Liver (tissue), 9 donors: ENCODE results near the gene RYR2. TPM values are rescaled to one million over a fixed set of nuclear protein-coding genes. Genes with fewer than 3 reads are reported as not detected.

Experiments used
- DNase-seq: peaks from one replicate; pipeline ENCODE4 v3.0.0-alpha.2; 2017; ENCODE audit warnings: low spot score
- H3K27ac ChIP-seq, 2 donors: one replicate each; pipeline ENCODE4 v1.7.0; 2013; ENCODE audit warnings: inconsistent platforms in 2 of 2, low read length in 2 of 2, control low read depth in 1 of 2, low read depth in 1 of 2, mild to moderate bottlenecking in 1 of 2
- H3K27me3 ChIP-seq, 4 donors: one replicate each; pipeline versions ENCODE4 v1.6.1 to v1.7.0; 2013; ENCODE audit warnings: low read length in 3 of 4, inconsistent platforms in 1 of 4, mild to moderate bottlenecking in 1 of 4, moderate library complexity in 1 of 4; ENCODE audit not compliant: control insufficient read depth in 4 of 4, insufficient read depth in 4 of 4
- H3K36me3 ChIP-seq, 4 donors: one replicate each; pipeline versions ENCODE4 v1.6.1 to v1.7.0; 2013; ENCODE audit warnings: low read length in 3 of 4, mild to moderate bottlenecking in 3 of 4, low read depth in 1 of 4, moderate library complexity in 1 of 4; ENCODE audit not compliant: control insufficient read depth in 4 of 4, insufficient read depth in 3 of 4
- H3K4me1 ChIP-seq, 4 donors: one replicate each; pipeline versions ENCODE4 v1.6.1 to v1.7.0; 2013; ENCODE audit warnings: low read length in 3 of 4, mild to moderate bottlenecking in 3 of 4, moderate library complexity in 1 of 4; ENCODE audit not compliant: control insufficient read depth in 4 of 4, insufficient read depth in 4 of 4
- H3K4me3 ChIP-seq, 3 donors: one replicate each; pipeline versions ENCODE4 v1.6.1 to v1.7.0; 2013; ENCODE audit warnings: low read length in 3 of 3, control low read depth in 1 of 3, low read depth in 1 of 3, mild to moderate bottlenecking in 1 of 3
- H3K9ac ChIP-seq, 2 donors: one replicate each; pipeline ENCODE4 v1.7.0; 2013; ENCODE audit warnings: low read length in 2 of 2, mild to moderate bottlenecking in 2 of 2, moderate library complexity in 2 of 2, control low read depth in 1 of 2, low read depth in 1 of 2
- H3K9me3 ChIP-seq, 4 donors: one replicate each; pipeline versions ENCODE4 v1.6.1 to v1.7.0; 2013; ENCODE audit warnings: low read length in 3 of 4; ENCODE audit not compliant: control insufficient read depth in 4 of 4
- EGR1 ChIP-seq, 2 donors: IDR thresholded peaks; 2 replicates each; pipeline ENCODE4 v1.6.1; 2016 to 2018; ENCODE audit warnings: antibody characterized with exemption in 2 of 2, low read depth in 2 of 2
- FOXA1 ChIP-seq: IDR thresholded peaks from 2 replicates; pipeline ENCODE4 v1.6.1; 2016; ENCODE audit warnings: antibody characterized with exemption
- GABPA ChIP-seq, 2 donors: IDR thresholded peaks in 1 of 2; conservative IDR thresholded peaks in 1 of 2; 2 replicates each; pipeline ENCODE4 v1.6.1; 2016; ENCODE audit warnings: antibody characterized with exemption in 2 of 2, mild to moderate bottlenecking in 1 of 2, moderate library complexity in 1 of 2
- HNF4A ChIP-seq, 2 donors: conservative IDR thresholded peaks; 2 replicates each; pipeline ENCODE4 v1.6.1; 2016; ENCODE audit warnings: antibody characterized with exemption in 2 of 2, mild to moderate bottlenecking in 2 of 2
- HNF4G ChIP-seq: IDR thresholded peaks from 2 replicates; pipeline ENCODE4 v1.6.1; 2016; ENCODE audit warnings: antibody characterized with exemption
- JUND ChIP-seq, 2 donors: IDR thresholded peaks; 2 replicates each; pipeline ENCODE4 v1.6.1; 2016; ENCODE audit warnings: antibody characterized with exemption in 2 of 2
- MAX ChIP-seq: IDR thresholded peaks from 2 replicates; pipeline ENCODE4 v1.6.1; 2016; ENCODE audit warnings: antibody characterized with exemption
- NR2F2 ChIP-seq: IDR thresholded peaks from 2 replicates; pipeline ENCODE4 v1.6.1; 2016; ENCODE audit warnings: antibody characterized with exemption
- RAD21 ChIP-seq, 2 donors: IDR thresholded peaks; 2 replicates each; pipeline ENCODE4 v1.6.1; 2016; ENCODE audit warnings: antibody characterized with exemption in 2 of 2, mild to moderate bottlenecking in 2 of 2
- RXRA ChIP-seq, 2 donors: IDR thresholded peaks; 2 replicates each; pipeline ENCODE4 v1.6.1; 2017 to 2018; ENCODE audit warnings: antibody characterized with exemption in 2 of 2, mild to moderate bottlenecking in 1 of 2
- SP1 ChIP-seq: IDR thresholded peaks from 2 replicates; pipeline ENCODE4 v1.6.1; 2018; ENCODE audit warnings: antibody characterized with exemption, mild to moderate bottlenecking
- TAF1 ChIP-seq: conservative IDR thresholded peaks from 2 replicates; pipeline ENCODE4 v1.6.1; 2016; ENCODE audit warnings: antibody characterized with exemption, mild to moderate bottlenecking
- YY1 ChIP-seq: IDR thresholded peaks from 2 replicates; pipeline ENCODE4 v1.6.1; 2016; ENCODE audit warnings: antibody characterized with exemption, mild to moderate bottlenecking
- WGBS: extraction: QIAGEN DNeasy Blood & Tissue Kit; methylation state at CpG from one replicate; pipeline ENCODE4 v1.1.7; 2013; 5-methylcytosine and 5-hydroxymethylcytosine counted together
- polyA plus RNA-seq, 2 donors: library from polyadenylated mRNA; stranded (reverse) in 1 of 2; unstranded in 1 of 2; fragments of 200-250 nt in 1 of 2; fragments of >200 nt in 1 of 2; fragmentation: Nextera tagmentation in 1 of 2; extraction: Ambion mirVana in 1 of 2; gene quantifications; one replicate each; pipeline versions ENCODE4 v1.2.1 to v1.2.3, GENCODE V29; 2013 to 2015
- total RNA-seq, 2 donors: library from RNA; depleted of rRNA; stranded (reverse); fragments of >200 nt; gene quantifications; one replicate each; pipeline ENCODE4 v1.2.3, GENCODE V29; 2014
- TF ChIP-seq, protein P1 (sequence below): IDR thresholded peaks from 2 replicates; pipeline ENCODE4 v1.6.1; 2016; ENCODE audit warnings: antibody characterized with exemption, mild to moderate bottlenecking
- TF ChIP-seq, protein P2 (sequence below): fragments of 150-350 bp; IDR thresholded peaks from 2 replicates; pipeline ENCODE4 v1.5.1; 2017; ENCODE audit warnings: improper control_type of control experiment, low read depth, low read length; ENCODE audit not compliant: missing input control
- TF ChIP-seq, protein P3 (sequence below): IDR thresholded peaks from 2 replicates; pipeline ENCODE4 v1.6.1; 2016; ENCODE audit warnings: antibody characterized with exemption
- donor health status: healthy.
- donor health status: healthy.
- donor health status: healthy.
- donor health status: healthy.
- donor health status: healthy.

Gene RYR2
- total and polyA plus RNA-seq, 4 donors: 0.06 to 0.75 (median 0.31) TPM

- H3K4me3 ChIP-seq: no peak overlapping the region
- H3K9ac ChIP-seq: no peak overlapping the region
- TF ChIP-seq JUND (IDR thresholded peaks at IDR 0.05): no peak
- no peak for TF ChIP-seq RXRA (IDR thresholded peaks at IDR 0.05)
- no peak for TF ChIP-seq HNF4A (conservative IDR thresholded peaks at IDR 0.05)
- no peak for TF ChIP-seq SP1
- no peak for TF ChIP-seq GABPA (IDR thresholded peaks at IDR 0.05 in 1 of 2, conservative IDR thresholded peaks at IDR 0.05 in 1 of 2)
- TF ChIP-seq FOXA1: no peak
- no peak for TF ChIP-seq YY1
- TF ChIP-seq NR2F2: no peak
- TF ChIP-seq, protein P1, sequence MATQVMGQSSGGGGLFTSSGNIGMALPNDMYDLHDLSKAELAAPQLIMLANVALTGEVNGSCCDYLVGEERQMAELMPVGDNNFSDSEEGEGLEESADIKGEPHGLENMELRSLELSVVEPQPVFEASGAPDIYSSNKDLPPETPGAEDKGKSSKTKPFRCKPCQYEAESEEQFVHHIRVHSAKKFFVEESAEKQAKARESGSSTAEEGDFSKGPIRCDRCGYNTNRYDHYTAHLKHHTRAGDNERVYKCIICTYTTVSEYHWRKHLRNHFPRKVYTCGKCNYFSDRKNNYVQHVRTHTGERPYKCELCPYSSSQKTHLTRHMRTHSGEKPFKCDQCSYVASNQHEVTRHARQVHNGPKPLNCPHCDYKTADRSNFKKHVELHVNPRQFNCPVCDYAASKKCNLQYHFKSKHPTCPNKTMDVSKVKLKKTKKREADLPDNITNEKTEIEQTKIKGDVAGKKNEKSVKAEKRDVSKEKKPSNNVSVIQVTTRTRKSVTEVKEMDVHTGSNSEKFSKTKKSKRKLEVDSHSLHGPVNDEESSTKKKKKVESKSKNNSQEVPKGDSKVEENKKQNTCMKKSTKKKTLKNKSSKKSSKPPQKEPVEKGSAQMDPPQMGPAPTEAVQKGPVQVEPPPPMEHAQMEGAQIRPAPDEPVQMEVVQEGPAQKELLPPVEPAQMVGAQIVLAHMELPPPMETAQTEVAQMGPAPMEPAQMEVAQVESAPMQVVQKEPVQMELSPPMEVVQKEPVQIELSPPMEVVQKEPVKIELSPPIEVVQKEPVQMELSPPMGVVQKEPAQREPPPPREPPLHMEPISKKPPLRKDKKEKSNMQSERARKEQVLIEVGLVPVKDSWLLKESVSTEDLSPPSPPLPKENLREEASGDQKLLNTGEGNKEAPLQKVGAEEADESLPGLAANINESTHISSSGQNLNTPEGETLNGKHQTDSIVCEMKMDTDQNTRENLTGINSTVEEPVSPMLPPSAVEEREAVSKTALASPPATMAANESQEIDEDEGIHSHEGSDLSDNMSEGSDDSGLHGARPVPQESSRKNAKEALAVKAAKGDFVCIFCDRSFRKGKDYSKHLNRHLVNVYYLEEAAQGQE: no peak
- no peak for TF ChIP-seq RAD21 (IDR thresholded peaks at IDR 0.05)
- no peak for TF ChIP-seq HNF4G
- TF ChIP-seq, protein P2, sequence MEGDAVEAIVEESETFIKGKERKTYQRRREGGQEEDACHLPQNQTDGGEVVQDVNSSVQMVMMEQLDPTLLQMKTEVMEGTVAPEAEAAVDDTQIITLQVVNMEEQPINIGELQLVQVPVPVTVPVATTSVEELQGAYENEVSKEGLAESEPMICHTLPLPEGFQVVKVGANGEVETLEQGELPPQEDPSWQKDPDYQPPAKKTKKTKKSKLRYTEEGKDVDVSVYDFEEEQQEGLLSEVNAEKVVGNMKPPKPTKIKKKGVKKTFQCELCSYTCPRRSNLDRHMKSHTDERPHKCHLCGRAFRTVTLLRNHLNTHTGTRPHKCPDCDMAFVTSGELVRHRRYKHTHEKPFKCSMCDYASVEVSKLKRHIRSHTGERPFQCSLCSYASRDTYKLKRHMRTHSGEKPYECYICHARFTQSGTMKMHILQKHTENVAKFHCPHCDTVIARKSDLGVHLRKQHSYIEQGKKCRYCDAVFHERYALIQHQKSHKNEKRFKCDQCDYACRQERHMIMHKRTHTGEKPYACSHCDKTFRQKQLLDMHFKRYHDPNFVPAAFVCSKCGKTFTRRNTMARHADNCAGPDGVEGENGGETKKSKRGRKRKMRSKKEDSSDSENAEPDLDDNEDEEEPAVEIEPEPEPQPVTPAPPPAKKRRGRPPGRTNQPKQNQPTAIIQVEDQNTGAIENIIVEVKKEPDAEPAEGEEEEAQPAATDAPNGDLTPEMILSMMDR: no peak
- no peak for TF ChIP-seq EGR1 (IDR thresholded peaks at IDR 0.05; ENCODE audit: low read depth in 2 of 2)
- no peak for TF ChIP-seq MAX
- TF ChIP-seq TAF1: no peak
- TF ChIP-seq, protein P3, sequence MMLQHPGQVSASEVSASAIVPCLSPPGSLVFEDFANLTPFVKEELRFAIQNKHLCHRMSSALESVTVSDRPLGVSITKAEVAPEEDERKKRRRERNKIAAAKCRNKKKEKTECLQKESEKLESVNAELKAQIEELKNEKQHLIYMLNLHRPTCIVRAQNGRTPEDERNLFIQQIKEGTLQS: no peak
- no peaks in the 10 kb centered on the region for H3K9me3 ChIP-seq
- H3K27me3 ChIP-seq: peaks cover 0 to 2% (median 0%) of the 10 kb centered on the region in 4 donors
- WGBS: 68% methylated on average over 2 of the region's 2 CpGs
- no peaks in the 10 kb centered on the region for H3K36me3 ChIP-seq
- no peak overlapping the region for H3K27ac ChIP-seq
- no peak for DNase-seq
- H3K4me1 ChIP-seq: no peaks in the 10 kb centered on the region
These were observed 767.1 kb downstream of the RYR2 start for GRCh38 chr1:237809099-237809498.

GRCh38 chr1:237811633-237812032, 769.6 kb downstream of the RYR2 start:
- Histone ChIP-seq H3K9ac (no peak overlapping the region), H3K9me3 (no peaks in the 10 kb centered on the region), H3K36me3 (no peaks in the 10 kb centered on the region), H3K27ac (no peak overlapping the region), H3K27me3 (peaks cover 0 to 2% (median 0%) of the 10 kb centered on the region in 4 donors), H3K4me1 (no peaks in the 10 kb centered on the region), H3K4me3 (no peak overlapping the region)
- DNase-seq: no peak
- TF ChIP-seq, protein P1: no peak
- TF ChIP-seq TAF1 (no peak), EGR1 (IDR thresholded peaks at IDR 0.05; ENCODE audit: low read depth in 2 of 2) (no peak), RXRA (IDR thresholded peaks at IDR 0.05) (no peak), HNF4A (conservative IDR thresholded peaks at IDR 0.05) (no peak), YY1 (no peak), HNF4G (no peak)
- TF ChIP-seq, protein P2: no peak
- WGBS: 64% methylated on average over 5 of the region's 5 CpGs
